ENCODE results near the gene PDZD2. TPM values are rescaled to one million over a fixed set of nuclear protein-coding genes. Genes with fewer than 3 reads are reported as not detected.

Gene PDZD2
- polyA plus RNA-seq, 3 donors from 2014 or later, result 0.37 TPM; not detected in 2

Other genes with a start within 250 kb of the PDZD2 start
- 10 to 100 TPM in 1 of 3 donors, 1 to 10 TPM in 2; 8.5 to 20.3 (median 9.3) TPM for gene DROSHA, start 107.0 kb upstream of the PDZD2 start, polyA plus RNA-seq
- 10 to 100 TPM; 17.9 to 23.6 (median 22.9) TPM for gene C5orf22, start 106.8 kb upstream of the PDZD2 start, polyA plus RNA-seq